ENCODE results near the gene DPT. TPM values are rescaled to one million over a fixed set of nuclear protein-coding genes. Genes with fewer than 3 reads are reported as not detected.

The DPT gene
- polyA plus RNA-seq, 6 donors from 2014 or later: not detected

- no peak for ATAC-seq (ENCODE audit: low read depth in 2 of 2)
- H3K36me3 Mint-ChIP-seq: no peaks in the 10 kb centered on the region
- H3K9me3 Mint-ChIP-seq: peaks cover 0 to 1% (median 0%) of the 10 kb centered on the region in 7 donors
- H3K27ac Mint-ChIP-seq: no peak overlapping the region
- no peak overlapping the region for H3K4me3 Mint-ChIP-seq
- peaks cover 0 to 7% (median 0%) of the 10 kb centered on the region in 3 donors for H3K27me3 Mint-ChIP-seq
- H3K4me1 Mint-ChIP-seq: no peaks in the 10 kb centered on the region
- no peak for DNase-seq
Measured at GRCh38 chr1:168758503-168758902, 29.5 kb upstream of the DPT start.

GRCh38 chr1:168755800-168756418 lies 26.9 kb upstream of the DPT start:
- Mint-ChIP-seq H3K27me3 (peaks cover 0 to 15% (median 0%) of the 10 kb centered on the region in 3 donors), H3K27ac (no peak overlapping the region), H3K4me1 (no peaks in the 10 kb centered on the region), H3K36me3 (no peaks in the 10 kb centered on the region), H3K4me3 (no peak overlapping the region), H3K9me3 (peaks cover 0 to 1% (median 0%) of the 10 kb centered on the region in 7 donors)
- DNase-seq (no peak), ATAC-seq (ENCODE audit: low read depth in 2 of 2) (no peak)

- Mint-ChIP-seq H3K9me3 (peaks cover 0 to 2% (median 0%) of the 10 kb centered on the region in 7 donors), H3K4me1 (no peaks in the 10 kb centered on the region), H3K36me3 (no peaks in the 10 kb centered on the region), H3K27me3 (peaks cover 6 to 15% (median 8%) of the 10 kb centered on the region in 3 donors), H3K27ac (no peak overlapping the region), H3K4me3 (no peak overlapping the region)
- no peak for DNase-seq
- ATAC-seq (ENCODE audit: low read depth in 2 of 2): no peak
Measured at GRCh38 chr1:168752171-168752832, 23.3 kb upstream of the DPT start.

GRCh38 chr1:168751195-168751650 lies 22.2 kb upstream of the DPT start:
- Mint-ChIP-seq H3K27ac (no peak overlapping the region), H3K36me3 (no peaks in the 10 kb centered on the region), H3K27me3 (peaks cover 6 to 8% (median 8%) of the 10 kb centered on the region in 3 donors)

GRCh38 chr1:168742994-168743650 lies 14.1 kb upstream of the DPT start:
- Mint-ChIP-seq H3K9me3 (peaks cover 0 to 5% (median 0%) of the 10 kb centered on the region in 7 donors), H3K27ac (no peak overlapping the region), H3K27me3 (peaks cover 0 to 15% (median 0%) of the 10 kb centered on the region in 3 donors), H3K36me3 (no peaks in the 10 kb centered on the region), H3K4me3 (no peak overlapping the region), H3K4me1 (no peaks in the 10 kb centered on the region)
- DNase-seq (no peak), ATAC-seq (ENCODE audit: low read depth in 2 of 2) (no peak)

More at GRCh38 chr1:168751195-168751650, 22.2 kb upstream of the DPT start:
- Mint-ChIP-seq H3K4me3 (no peak overlapping the region), H3K9me3 (peaks cover 0 to 5% (median 0%) of the 10 kb centered on the region in 7 donors), H3K4me1 (no peaks in the 10 kb centered on the region)
- ATAC-seq (ENCODE audit: low read depth in 2 of 2) (no peak), DNase-seq (no peak)

GRCh38 chr1:168742386-168742785 lies 13.4 kb upstream of the DPT start:
- Mint-ChIP-seq H3K4me1 (no peaks in the 10 kb centered on the region), H3K27me3 (peaks cover 0 to 15% (median 0%) of the 10 kb centered on the region in 3 donors), H3K27ac (no peak overlapping the region)

GRCh38 chr1:168739908-168740307 lies 10.9 kb upstream of the DPT start:
- H3K27me3 Mint-ChIP-seq: peaks cover 0 to 25% (median 7%) of the 10 kb centered on the region in 3 donors
- no peak for DNase-seq
- H3K27ac Mint-ChIP-seq: no peak overlapping the region
- H3K4me1 Mint-ChIP-seq: no peaks in the 10 kb centered on the region
- no peaks in the 10 kb centered on the region for H3K36me3 Mint-ChIP-seq
- H3K4me3 Mint-ChIP-seq: no peak overlapping the region
- no peak for ATAC-seq (ENCODE audit: low read depth in 2 of 2)
- H3K9me3 Mint-ChIP-seq: peaks cover 0 to 4% (median 0%) of the 10 kb centered on the region in 7 donors

More at GRCh38 chr1:168742386-168742785, 13.4 kb upstream of the DPT start:
- Mint-ChIP-seq H3K9me3 (peaks cover 0 to 5% (median 0%) of the 10 kb centered on the region in 7 donors), H3K36me3 (no peaks in the 10 kb centered on the region), H3K4me3 (no peak overlapping the region)
- DNase-seq (no peak), ATAC-seq (ENCODE audit: low read depth in 2 of 2) (no peak)

GRCh38 chr1:168736520-168736919 lies 7.5 kb upstream of the DPT start:
- DNase-seq: no peak
- H3K36me3 Mint-ChIP-seq: no peaks in the 10 kb centered on the region
- peaks cover 0 to 25% (median 7%) of the 10 kb centered on the region in 3 donors for H3K27me3 Mint-ChIP-seq
- ATAC-seq (ENCODE audit: low read depth in 2 of 2): no peak
- H3K9me3 Mint-ChIP-seq: peaks cover 0 to 4% (median 0%) of the 10 kb centered on the region in 7 donors
- H3K4me1 Mint-ChIP-seq: no peaks in the 10 kb centered on the region
- no peak overlapping the region for H3K4me3 Mint-ChIP-seq
- H3K27ac Mint-ChIP-seq: no peak overlapping the region

GRCh38 chr1:168735974-168736373 lies 7.0 kb upstream of the DPT start:
- peaks cover 0 to 25% (median 7%) of the 10 kb centered on the region in 3 donors for H3K27me3 Mint-ChIP-seq
- no peak overlapping the region for H3K27ac Mint-ChIP-seq
- H3K4me3 Mint-ChIP-seq: no peak overlapping the region
- peaks cover 0 to 4% (median 0%) of the 10 kb centered on the region in 7 donors for H3K9me3 Mint-ChIP-seq
- no peaks in the 10 kb centered on the region for H3K36me3 Mint-ChIP-seq
- H3K4me1 Mint-ChIP-seq: no peaks in the 10 kb centered on the region
- DNase-seq (no peak), ATAC-seq (ENCODE audit: low read depth in 2 of 2) (no peak)

GRCh38 chr1:168734946-168735345 lies 5.9 kb upstream of the DPT start:
- Mint-ChIP-seq H3K4me1 (no peaks in the 10 kb centered on the region), H3K9me3 (peaks cover 0 to 4% (median 0%) of the 10 kb centered on the region in 7 donors), H3K36me3 (no peaks in the 10 kb centered on the region), H3K27me3 (peaks cover 0 to 19% (median 7%) of the 10 kb centered on the region in 3 donors), H3K27ac (no peak overlapping the region), H3K4me3 (no peak overlapping the region)
- no peak for ATAC-seq (ENCODE audit: low read depth in 2 of 2)
- DNase-seq: no peak

GRCh38 chr1:168734271-168734670 lies 5.3 kb upstream of the DPT start:
- H3K4me1 Mint-ChIP-seq: no peaks in the 10 kb centered on the region
- DNase-seq (no peak), ATAC-seq (ENCODE audit: low read depth in 2 of 2) (no peak)
- peaks cover 0 to 4% (median 0%) of the 10 kb centered on the region in 7 donors for H3K9me3 Mint-ChIP-seq
- H3K27me3 Mint-ChIP-seq: peaks cover 0 to 19% (median 7%) of the 10 kb centered on the region in 3 donors
- H3K4me3 Mint-ChIP-seq: no peak overlapping the region
- no peaks in the 10 kb centered on the region for H3K36me3 Mint-ChIP-seq
- H3K27ac Mint-ChIP-seq: no peak overlapping the region

GRCh38 chr1:168733241-168733640 lies 4.2 kb upstream of the DPT start:
- Mint-ChIP-seq H3K4me1 (no peaks in the 10 kb centered on the region), H3K27ac (no peak overlapping the region), H3K9me3 (peaks cover 0 to 4% (median 0%) of the 10 kb centered on the region in 7 donors), H3K4me3 (no peak overlapping the region), H3K27me3 (peaks cover 0 to 11% (median 7%) of the 10 kb centered on the region in 3 donors), H3K36me3 (no peaks in the 10 kb centered on the region)
- no peak for ATAC-seq (ENCODE audit: low read depth in 2 of 2)
- DNase-seq: no peak

- H3K4me1 Mint-ChIP-seq: no peaks in the 10 kb centered on the region
Measured at GRCh38 chr1:168732736-168733135, 3.7 kb upstream of the DPT start.

More at GRCh38 chr1:168732736-168733135, 3.7 kb upstream of the DPT start:
- no peaks in the 10 kb centered on the region for H3K36me3 Mint-ChIP-seq
- H3K27ac Mint-ChIP-seq: no peak overlapping the region
- DNase-seq (no peak), ATAC-seq (ENCODE audit: low read depth in 2 of 2) (no peak)
- H3K4me3 Mint-ChIP-seq: no peak overlapping the region
- H3K9me3 Mint-ChIP-seq: peaks cover 0 to 4% (median 0%) of the 10 kb centered on the region in 7 donors
- peaks cover 0 to 10% (median 7%) of the 10 kb centered on the region in 3 donors for H3K27me3 Mint-ChIP-seq
